HL-60 (cell line): ENCODE measurements around the gene SDS.

Experiments
- DNase-seq, 2 experiments: peaks; one replicate each; pipeline ENCODE4 v3.0.0-alpha.2; 2010 to 2020; ENCODE audit warnings: low read depth in 1 of 2, low spot score in 1 of 2
- H3K27ac ChIP-seq: fragments of 250-450 bp; sonication (Bioruptor Pico); replicated peaks from 2 replicates; pipeline ENCODE4 v1.5.1; 2020; ENCODE audit warnings: mild to moderate bottlenecking, moderate library complexity
- H3K27me3 ChIP-seq: fragments of 250-450 bp; sonication (Bioruptor Pico); 2 replicates; pipeline ENCODE4 v1.5.1; 2021; ENCODE audit warnings: mild to moderate bottlenecking, moderate library complexity; ENCODE audit not compliant: insufficient read depth, poor library complexity, severe bottlenecking
- H3K4me3 ChIP-seq: replicated peaks from 2 replicates; pipeline ENCODE4 v1.5.1; 2011; ENCODE audit warnings: mild to moderate bottlenecking, control low read depth, low read length; ENCODE audit not compliant: insufficient read depth
- CTCF ChIP-seq: IDR thresholded peaks from one replicate; pipeline ENCODE4 v1.5.1; 2011; ENCODE audit warnings: low read length, control low read depth, inconsistent platforms; ENCODE audit not compliant: insufficient read depth
- GABPA ChIP-seq: IDR thresholded peaks from 2 replicates; pipeline ENCODE4 v1.6.1; 2012; ENCODE audit warnings: low read depth
- POLR2AphosphoS5 ChIP-seq: IDR thresholded peaks from 2 replicates; pipeline ENCODE4 v1.6.1; 2012; ENCODE audit warnings: low read depth
- REST ChIP-seq: IDR thresholded peaks from 2 replicates; pipeline ENCODE4 v1.6.1; 2012; ENCODE audit warnings: low read depth; ENCODE audit not compliant: insufficient replicate concordance
- SPI1 ChIP-seq: IDR thresholded peaks from 2 replicates; pipeline ENCODE4 v1.6.1; 2012; ENCODE audit warnings: low read depth, mild to moderate bottlenecking, borderline replicate concordance

The SDS gene

GRCh38 chr12:113390064-113391043 is 13.3 kb downstream of the SDS start:
- TF ChIP-seq SPI1, result no peak
- no peak for TF ChIP-seq POLR2AphosphoS5
- TF ChIP-seq CTCF, result no peak
- TF ChIP-seq REST, result no peak
- no peak for TF ChIP-seq GABPA
- no peak overlapping the region for H3K27ac ChIP-seq
- no peak overlapping the region for H3K4me3 ChIP-seq
- H3K27me3 ChIP-seq, result no peaks in the 10 kb centered on the region
- DNase-seq, result no peak

- no peak for DNase-seq
- no peak overlapping the region for H3K4me3 ChIP-seq
- no peak overlapping the region for H3K27ac ChIP-seq
- H3K27me3 ChIP-seq, result no peaks in the 10 kb centered on the region
- TF ChIP-seq CTCF, result no peak
- no peak for TF ChIP-seq REST
- TF ChIP-seq GABPA, result no peak
- no peak for TF ChIP-seq POLR2AphosphoS5
- TF ChIP-seq SPI1, result no peak
Measured at GRCh38 chr12:113388351-113388750, 15.3 kb downstream of the SDS start.

GRCh38 chr12:113387631-113388030 is 16.1 kb downstream of the SDS start:
- no peak for DNase-seq
- no peak for TF ChIP-seq GABPA
- TF ChIP-seq REST, result no peak
- no peak for TF ChIP-seq SPI1
- no peak for TF ChIP-seq POLR2AphosphoS5
- TF ChIP-seq CTCF, result no peak
- Histone ChIP-seq H3K27ac (no peak overlapping the region), H3K27me3 (no peaks in the 10 kb centered on the region), H3K4me3 (no peak overlapping the region)
